ENCODE measurements around the gene MYZAP.
"Not testable (repeated sequence)": the region's sequence is repeated elsewhere in the genome, so short reads cannot be mapped to it uniquely, and the experiment has no call there.

Gene MYZAP

DNA sequence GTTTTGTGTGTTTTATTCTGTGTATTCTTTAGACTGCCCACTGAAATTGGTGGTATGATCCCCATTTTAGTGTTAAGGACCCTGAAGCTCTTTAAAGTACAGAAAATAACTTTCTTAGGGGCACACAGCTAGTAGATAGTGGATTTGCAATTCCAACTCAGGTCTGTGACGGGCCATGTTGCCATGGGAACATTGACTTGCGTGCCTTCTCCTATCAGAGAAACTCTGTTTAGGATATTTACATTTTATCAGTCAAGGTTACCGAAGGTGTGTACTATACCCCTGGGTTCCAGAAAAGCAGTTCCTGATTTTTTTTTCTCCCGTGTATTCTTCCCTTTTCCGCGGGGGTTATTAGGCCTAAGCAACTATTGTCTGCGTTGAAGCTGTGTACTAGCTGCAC, 19.4 kb downstream of the MYZAP start:
- H3K9ac ChIP-seq (ENCODE audit: low read depth, low read length): no peak overlapping the region
- H4K20me1 ChIP-seq (ENCODE audit: insufficient read depth, low read length): no peaks in the 10 kb centered on the region
- H3K9me3 ChIP-seq (ENCODE audit: insufficient read depth, low read length, severe bottlenecking): no peaks in the 10 kb centered on the region
- H3K79me2 ChIP-seq (ENCODE audit: insufficient read depth, low read length): no peaks in the 10 kb centered on the region
- DNase-seq: no peak
- peaks cover 28% of the 10 kb centered on the region for H3K27me3 ChIP-seq (ENCODE audit: insufficient read depth, low read length, poor library complexity)
- no peaks in the 10 kb centered on the region for H3K36me3 ChIP-seq (ENCODE audit: insufficient read depth, low read length)
- H3K27ac ChIP-seq (ENCODE audit: low read length): no peak overlapping the region
- TF ChIP-seq EZH2 (IDR thresholded peaks at IDR 0.05; ENCODE audit: borderline replicate concordance, low read depth, low read length, severe bottlenecking): no peak
- TF ChIP-seq, protein P1, sequence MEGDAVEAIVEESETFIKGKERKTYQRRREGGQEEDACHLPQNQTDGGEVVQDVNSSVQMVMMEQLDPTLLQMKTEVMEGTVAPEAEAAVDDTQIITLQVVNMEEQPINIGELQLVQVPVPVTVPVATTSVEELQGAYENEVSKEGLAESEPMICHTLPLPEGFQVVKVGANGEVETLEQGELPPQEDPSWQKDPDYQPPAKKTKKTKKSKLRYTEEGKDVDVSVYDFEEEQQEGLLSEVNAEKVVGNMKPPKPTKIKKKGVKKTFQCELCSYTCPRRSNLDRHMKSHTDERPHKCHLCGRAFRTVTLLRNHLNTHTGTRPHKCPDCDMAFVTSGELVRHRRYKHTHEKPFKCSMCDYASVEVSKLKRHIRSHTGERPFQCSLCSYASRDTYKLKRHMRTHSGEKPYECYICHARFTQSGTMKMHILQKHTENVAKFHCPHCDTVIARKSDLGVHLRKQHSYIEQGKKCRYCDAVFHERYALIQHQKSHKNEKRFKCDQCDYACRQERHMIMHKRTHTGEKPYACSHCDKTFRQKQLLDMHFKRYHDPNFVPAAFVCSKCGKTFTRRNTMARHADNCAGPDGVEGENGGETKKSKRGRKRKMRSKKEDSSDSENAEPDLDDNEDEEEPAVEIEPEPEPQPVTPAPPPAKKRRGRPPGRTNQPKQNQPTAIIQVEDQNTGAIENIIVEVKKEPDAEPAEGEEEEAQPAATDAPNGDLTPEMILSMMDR (IDR thresholded peaks at IDR 0.05; ENCODE audit: borderline replicate concordance, extremely low read depth, low read length, poor library complexity, severe bottlenecking): no peak
- H2AFZ ChIP-seq (ENCODE audit: low read depth, low read length): no peak overlapping the region
- no peaks in the 10 kb centered on the region for H3K4me1 ChIP-seq (ENCODE audit: insufficient read depth, low read length)
- no peak overlapping the region for H3K4me2 ChIP-seq (ENCODE audit: insufficient read depth, low read length)
- no peak for ATAC-seq (ENCODE audit: insufficient read depth, low read depth)
- no peak overlapping the region for H3K4me3 ChIP-seq (ENCODE audit: low read depth in 1 of 2, low read length in 2 of 2)

DNA sequence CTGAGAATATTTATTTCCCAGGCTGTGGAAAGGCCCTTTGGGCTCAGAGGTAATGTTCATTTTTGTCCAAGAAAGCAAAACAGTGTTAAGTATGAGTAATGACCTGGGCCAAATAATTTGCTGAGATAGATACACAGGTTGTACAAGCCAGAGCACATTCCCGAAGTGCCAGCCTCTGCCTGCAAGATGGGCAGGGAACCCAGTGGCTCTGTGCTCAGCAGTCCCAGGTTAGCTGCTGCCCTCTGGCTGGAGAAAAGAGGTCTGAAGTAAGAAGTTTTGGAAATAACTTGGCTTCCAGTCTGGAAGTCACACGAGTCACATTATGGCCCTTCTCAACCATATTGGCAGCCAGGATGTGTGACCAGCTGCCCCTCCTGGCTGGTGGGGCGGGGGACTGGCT, 20.2 kb downstream of the MYZAP start:
- no peaks in the 10 kb centered on the region for H3K9me3 ChIP-seq (ENCODE audit: insufficient read depth, low read length, severe bottlenecking)
- H3K4me1 ChIP-seq (ENCODE audit: insufficient read depth, low read length): no peaks in the 10 kb centered on the region
- ATAC-seq (ENCODE audit: insufficient read depth, low read depth): no peak
- no peak overlapping the region for H2AFZ ChIP-seq (ENCODE audit: low read depth, low read length)
- H3K27me3 ChIP-seq (ENCODE audit: insufficient read depth, low read length, poor library complexity): peaks cover 31% of the 10 kb centered on the region
- no peak for DNase-seq
- H3K79me2 ChIP-seq (ENCODE audit: insufficient read depth, low read length): no peaks in the 10 kb centered on the region
- H4K20me1 ChIP-seq (ENCODE audit: insufficient read depth, low read length): no peaks in the 10 kb centered on the region
- H3K9ac ChIP-seq (ENCODE audit: low read depth, low read length): no peak overlapping the region
- TF ChIP-seq, protein P1 (IDR thresholded peaks at IDR 0.05; ENCODE audit: borderline replicate concordance, extremely low read depth, low read length, poor library complexity, severe bottlenecking): no peak
- no peak for TF ChIP-seq EZH2 (IDR thresholded peaks at IDR 0.05; ENCODE audit: borderline replicate concordance, low read depth, low read length, severe bottlenecking)
- no peaks in the 10 kb centered on the region for H3K36me3 ChIP-seq (ENCODE audit: insufficient read depth, low read length)
- H3K4me3 ChIP-seq (ENCODE audit: low read depth in 1 of 2, low read length in 2 of 2): no peak overlapping the region
- no peak overlapping the region for H3K27ac ChIP-seq (ENCODE audit: low read length)
- no peak overlapping the region for H3K4me2 ChIP-seq (ENCODE audit: insufficient read depth, low read length)

DNA sequence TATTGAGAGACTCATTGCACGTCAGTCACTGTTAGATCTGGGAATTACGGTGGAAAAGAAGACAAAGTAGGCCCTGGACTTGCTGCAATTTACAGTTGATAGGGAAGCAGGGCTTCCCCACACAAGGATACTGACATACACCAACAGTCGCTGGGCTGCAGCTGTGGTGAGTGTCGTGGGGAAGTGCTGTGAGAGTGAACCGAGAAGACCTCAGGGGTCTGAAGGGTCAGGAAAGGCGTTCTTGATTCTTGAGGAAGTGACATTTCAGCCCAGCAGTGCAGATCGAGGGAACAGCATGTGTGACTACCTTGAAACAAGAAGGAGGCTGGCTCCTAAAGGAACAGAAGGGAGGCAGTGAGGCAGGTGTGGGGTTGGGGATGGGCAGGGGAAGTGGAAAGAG, 22.5 kb downstream of the MYZAP start:
- no peak overlapping the region for H3K4me3 ChIP-seq (ENCODE audit: low read depth in 1 of 2, low read length in 2 of 2)
- ATAC-seq (ENCODE audit: insufficient read depth, low read depth) (no peak), DNase-seq (no peak)
- H3K9ac ChIP-seq (ENCODE audit: low read depth, low read length): no peak overlapping the region
- TF ChIP-seq EZH2 (IDR thresholded peaks at IDR 0.05; ENCODE audit: borderline replicate concordance, low read depth, low read length, severe bottlenecking): no peak
- TF ChIP-seq, protein P1 (IDR thresholded peaks at IDR 0.05; ENCODE audit: borderline replicate concordance, extremely low read depth, low read length, poor library complexity, severe bottlenecking): no peak
- peaks cover 45% of the 10 kb centered on the region for H3K27me3 ChIP-seq (ENCODE audit: insufficient read depth, low read length, poor library complexity)
- no peaks in the 10 kb centered on the region for H3K9me3 ChIP-seq (ENCODE audit: insufficient read depth, low read length, severe bottlenecking)
- H3K36me3 ChIP-seq (ENCODE audit: insufficient read depth, low read length): no peaks in the 10 kb centered on the region
- no peak overlapping the region for H3K27ac ChIP-seq (ENCODE audit: low read length)
- H2AFZ ChIP-seq (ENCODE audit: low read depth, low read length): no peak overlapping the region
- no peaks in the 10 kb centered on the region for H3K4me1 ChIP-seq (ENCODE audit: insufficient read depth, low read length)
- no peak overlapping the region for H3K4me2 ChIP-seq (ENCODE audit: insufficient read depth, low read length)
- H4K20me1 ChIP-seq (ENCODE audit: insufficient read depth, low read length): no peaks in the 10 kb centered on the region
- no peaks in the 10 kb centered on the region for H3K79me2 ChIP-seq (ENCODE audit: insufficient read depth, low read length)

DNA sequence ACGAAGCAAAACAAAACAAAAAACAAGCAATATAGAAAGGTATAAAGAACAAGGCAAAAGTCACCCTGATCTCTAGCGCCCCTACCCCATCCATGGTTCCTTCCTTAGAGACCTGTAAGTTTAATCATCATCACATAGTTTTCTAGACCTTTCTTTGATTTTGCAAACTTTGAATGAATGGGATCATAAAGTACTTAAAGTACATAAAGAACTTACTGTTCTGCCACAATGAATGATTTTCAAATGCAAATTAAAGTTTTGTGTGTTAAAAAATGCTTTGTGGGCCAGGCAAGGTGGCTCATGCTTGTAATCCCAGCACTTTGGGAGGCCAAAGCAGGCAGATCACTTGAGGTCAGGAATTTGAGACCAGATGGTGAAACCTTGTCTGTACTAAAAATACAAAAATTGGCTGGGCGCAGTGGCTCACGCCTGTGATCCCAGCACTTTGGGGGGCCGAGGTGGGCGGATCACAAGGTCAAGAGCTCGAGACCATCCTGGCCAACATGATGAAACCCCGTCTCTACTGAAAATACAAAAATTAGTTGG, 24.3 kb downstream of the MYZAP start:
- H3K79me2 ChIP-seq (ENCODE audit: insufficient read depth, low read length); H3K9me3 ChIP-seq (ENCODE audit: insufficient read depth, low read length, severe bottlenecking); H3K4me1 ChIP-seq (ENCODE audit: insufficient read depth, low read length); DNase-seq; H3K4me3 ChIP-seq (ENCODE audit: low read depth in 1 of 2, low read length in 2 of 2); ATAC-seq (ENCODE audit: insufficient read depth, low read depth); H4K20me1 ChIP-seq (ENCODE audit: insufficient read depth, low read length); H3K4me2 ChIP-seq (ENCODE audit: insufficient read depth, low read length); H3K36me3 ChIP-seq (ENCODE audit: insufficient read depth, low read length); H3K27ac ChIP-seq (ENCODE audit: low read length); H3K9ac ChIP-seq (ENCODE audit: low read depth, low read length); H2AFZ ChIP-seq (ENCODE audit: low read depth, low read length): not testable (repeated sequence)
- H3K27me3 ChIP-seq (ENCODE audit: insufficient read depth, low read length, poor library complexity): peaks cover 37% of the 10 kb centered on the region
